Activated CD8-positive, alpha-beta memory T cell treated with anti-CD3 and anti-CD28 coated beads, Interleukin-2, amount 50 U/mL, for 1 hour (primary cell): ENCODE measurements around the gene RCBTB2.
"Not testable (repeated sequence)": the region's sequence is repeated elsewhere in the genome, so short reads cannot be mapped to it uniquely, and the experiment has no call there.

Experiments
- DNase-seq: peaks from one replicate; pipeline ENCODE4 v3.0.0-alpha.2; 2020; ENCODE audit errors: extremely low read depth

RCBTB2 gene

DNA sequence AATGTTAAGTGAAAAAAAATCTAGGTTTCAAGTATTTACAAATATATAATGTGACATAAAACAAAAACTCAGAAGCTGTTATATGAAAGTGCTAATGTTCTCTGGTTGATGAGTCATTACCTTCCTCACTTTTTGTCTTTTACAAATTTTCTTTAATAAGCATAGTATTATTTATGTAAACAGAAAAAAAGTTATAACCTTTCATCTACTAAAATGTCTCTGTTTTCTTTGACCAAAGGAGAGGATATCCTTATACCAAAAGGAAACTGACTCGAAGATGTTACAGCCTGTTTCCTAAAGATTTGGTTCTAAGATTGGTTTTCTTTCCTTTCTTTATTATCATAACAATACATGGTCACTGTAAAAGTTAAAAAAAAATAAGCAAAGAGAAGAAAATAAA, 38.0 kb downstream of the RCBTB2 start:
- no peak for DNase-seq

GRCh38 chr13:48493851-48494250, 39.0 kb downstream of the RCBTB2 start:
- DNase-seq, result no peak

- DNase-seq, result no peak
These were observed 39.7 kb downstream of the RCBTB2 start for GRCh38 chr13:48493066-48493765.

- DNase-seq, result no peak
These were observed 40.3 kb downstream of the RCBTB2 start for GRCh38 chr13:48492470-48493065.

DNA sequence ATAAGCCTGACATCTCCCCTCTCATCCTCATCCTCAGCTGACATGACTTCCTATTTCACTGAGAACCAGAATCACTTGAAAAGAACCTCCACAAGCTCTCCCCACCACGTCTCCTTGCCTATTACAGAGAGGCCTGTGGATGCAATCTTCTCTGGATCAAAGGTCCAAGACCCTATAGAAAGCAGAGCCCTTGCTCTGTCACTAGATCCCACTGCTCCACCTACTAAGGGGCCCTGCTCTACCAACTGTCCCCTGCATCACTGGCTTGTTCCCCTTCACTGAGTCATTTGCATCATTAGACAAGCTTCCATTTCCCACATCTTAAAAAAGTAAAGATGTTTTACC, 40.8 kb downstream of the RCBTB2 start:
- DNase-seq, result no peak

DNA sequence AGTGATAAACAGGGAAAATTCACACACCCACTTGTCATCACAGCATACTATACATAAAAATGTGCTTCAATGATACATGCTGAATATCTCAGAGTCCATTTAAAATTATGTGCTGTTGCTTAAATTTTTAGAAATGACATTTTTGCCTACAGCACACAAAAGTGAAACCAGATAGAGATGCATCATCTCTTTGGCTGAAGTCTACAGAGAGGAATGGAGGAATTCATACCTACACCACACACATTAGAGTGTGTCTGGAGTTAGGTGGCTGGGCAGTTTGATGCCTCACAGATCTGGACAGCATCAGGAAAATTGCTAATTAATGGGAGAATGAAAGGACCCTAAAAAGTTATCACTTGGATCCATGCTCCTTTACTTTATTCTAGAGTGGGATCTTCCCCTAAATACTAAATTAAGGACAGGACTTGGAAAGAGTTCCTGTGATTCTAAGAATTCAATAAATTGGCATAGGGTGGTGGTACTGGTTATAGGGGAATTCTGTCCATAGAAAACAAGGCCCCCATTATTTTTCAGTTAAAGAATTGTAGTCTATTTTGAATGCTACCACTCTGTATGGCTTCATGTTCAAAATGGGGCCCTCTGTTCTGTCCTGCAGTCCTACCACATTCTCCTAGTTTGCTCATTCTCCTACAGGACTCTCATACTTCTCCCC, 41.3 kb downstream of the RCBTB2 start:
- DNase-seq, result no peak

- no peak for DNase-seq
These were observed 42.6 kb downstream of the RCBTB2 start for GRCh38 chr13:48490241-48490640.

DNA sequence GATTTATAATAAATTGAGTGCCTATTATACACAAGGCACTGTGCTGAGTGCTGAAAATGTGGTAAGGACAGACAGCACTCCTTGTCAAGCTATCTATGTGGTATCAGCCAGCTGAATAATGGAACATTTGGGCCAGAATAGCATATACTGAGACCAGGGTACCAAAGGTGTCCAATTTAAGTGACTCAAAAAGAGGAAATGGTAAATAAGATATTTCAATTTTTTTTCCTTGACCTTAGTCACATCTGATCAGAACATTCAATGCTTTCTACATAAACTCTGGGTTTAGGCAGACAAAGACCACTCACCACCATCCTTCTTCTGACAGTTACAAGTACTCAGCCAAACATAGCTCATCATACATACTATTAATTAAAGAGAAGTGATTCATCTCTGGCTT, 43.2 kb downstream of the RCBTB2 start:
- no peak for DNase-seq

GRCh38 chr13:48488995-48489394, 43.9 kb downstream of the RCBTB2 start:
- no peak for DNase-seq

- DNase-seq, result no peak
These were observed 44.9 kb downstream of the RCBTB2 start for GRCh38 chr13:48487968-48488367.

DNA sequence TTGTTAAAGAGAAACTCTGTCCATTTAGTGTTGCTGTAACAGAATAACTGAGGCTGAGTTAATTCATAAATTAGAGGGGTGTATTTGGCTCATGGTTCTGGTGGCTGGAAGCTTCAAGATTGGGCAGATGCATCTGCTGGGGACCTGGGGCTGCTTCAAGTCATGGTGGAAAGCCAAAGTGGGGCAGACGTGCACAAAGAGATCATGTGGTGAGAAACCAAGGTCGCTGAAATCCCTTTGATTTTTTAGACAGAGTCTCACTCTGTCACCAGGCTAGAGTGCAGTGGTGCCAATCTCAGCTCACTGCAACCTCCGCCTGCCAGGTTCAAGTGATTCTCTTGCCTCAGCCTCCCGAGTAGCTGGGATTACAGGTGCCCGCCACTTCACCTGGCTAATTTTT, 46.0 kb downstream of the RCBTB2 start:
- no peak for DNase-seq

GRCh38 chr13:48486362-48486761, 46.5 kb downstream of the RCBTB2 start:
- DNase-seq, result no peak

DNA sequence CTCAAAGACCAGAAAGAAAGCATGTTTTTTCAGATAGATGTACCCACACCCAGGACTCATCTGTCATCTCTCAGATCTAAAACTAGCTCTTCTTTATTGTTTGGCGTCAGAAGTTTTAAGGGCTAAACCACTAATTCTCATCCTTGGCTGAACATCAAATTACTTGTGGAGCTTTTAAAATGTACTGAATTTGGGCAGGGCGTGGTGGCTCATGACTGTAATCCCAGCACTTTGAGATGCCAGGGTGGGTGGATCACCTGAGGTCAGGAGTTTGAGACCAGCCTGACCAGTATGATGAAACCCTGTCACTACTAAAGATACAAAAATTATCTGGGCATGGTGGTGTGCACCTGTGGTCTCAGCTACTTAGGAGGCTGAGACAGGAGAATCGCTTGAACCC, 47.4 kb downstream of the RCBTB2 start:
- DNase-seq, result no peak

DNA sequence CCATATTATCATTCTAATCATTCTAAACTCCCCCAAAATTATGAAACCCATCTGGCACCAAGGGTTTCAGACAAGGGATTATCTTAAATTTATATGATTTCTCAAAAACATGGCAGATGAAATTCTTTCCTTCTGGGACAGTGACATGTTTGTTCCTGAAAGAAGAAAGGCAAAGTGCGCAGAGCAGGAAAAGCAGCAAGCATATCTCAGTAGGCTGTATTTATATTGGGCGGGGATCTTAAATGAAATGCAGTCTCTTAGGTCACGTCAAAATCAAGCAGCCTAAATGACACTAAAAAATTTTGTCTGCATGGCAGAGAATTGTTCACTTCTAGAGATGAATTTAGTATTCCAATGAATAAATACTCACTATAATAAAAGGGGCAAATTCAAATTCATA, 49.3 kb downstream of the RCBTB2 start:
- no peak for DNase-seq

GRCh38 chr13:48478391-48478790, 54.5 kb downstream of the RCBTB2 start:
- no peak for DNase-seq

- DNase-seq, result no peak
These were observed 55.6 kb downstream of the RCBTB2 start for GRCh38 chr13:48477191-48477855.

DNA sequence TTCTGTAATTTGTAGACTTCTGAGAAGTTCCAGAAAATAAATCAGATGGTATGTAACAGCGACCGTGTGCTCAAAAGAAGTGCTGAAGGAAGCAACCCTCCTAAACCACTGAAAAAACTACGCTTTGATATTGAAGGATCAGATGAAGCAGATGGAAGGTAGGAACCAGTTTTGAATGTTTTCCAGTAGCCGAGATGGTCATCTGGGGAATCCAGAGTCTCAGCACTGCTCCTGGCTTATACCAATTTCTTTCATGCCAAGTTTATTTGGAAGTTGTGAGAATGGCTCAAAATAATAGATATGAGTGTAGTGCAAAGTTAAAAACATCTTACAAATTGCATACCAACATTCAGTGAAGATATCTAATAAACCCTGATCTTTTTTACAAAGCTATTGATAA, 56.2 kb downstream of the RCBTB2 start:
- DNase-seq, result no peak

DNA sequence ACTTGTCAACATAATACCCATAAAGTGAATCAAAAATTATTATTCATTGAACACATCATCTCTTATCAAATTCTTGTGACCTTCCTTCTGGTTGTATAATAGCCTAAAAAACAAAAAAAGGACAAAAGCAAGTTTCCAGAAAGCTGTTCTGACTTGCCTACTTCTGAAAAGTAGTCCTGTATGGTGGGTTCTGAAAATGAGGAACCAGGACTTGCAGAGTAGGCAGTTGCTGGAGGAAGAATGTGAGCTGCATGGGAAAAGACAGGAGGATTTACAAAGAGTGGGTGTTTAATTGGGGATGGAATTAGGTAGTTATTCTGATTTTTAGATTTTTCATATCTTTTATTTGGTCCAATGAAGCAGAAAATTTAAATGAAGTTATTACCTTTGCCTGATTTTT, 56.7 kb downstream of the RCBTB2 start:
- DNase-seq, result no peak

DNA sequence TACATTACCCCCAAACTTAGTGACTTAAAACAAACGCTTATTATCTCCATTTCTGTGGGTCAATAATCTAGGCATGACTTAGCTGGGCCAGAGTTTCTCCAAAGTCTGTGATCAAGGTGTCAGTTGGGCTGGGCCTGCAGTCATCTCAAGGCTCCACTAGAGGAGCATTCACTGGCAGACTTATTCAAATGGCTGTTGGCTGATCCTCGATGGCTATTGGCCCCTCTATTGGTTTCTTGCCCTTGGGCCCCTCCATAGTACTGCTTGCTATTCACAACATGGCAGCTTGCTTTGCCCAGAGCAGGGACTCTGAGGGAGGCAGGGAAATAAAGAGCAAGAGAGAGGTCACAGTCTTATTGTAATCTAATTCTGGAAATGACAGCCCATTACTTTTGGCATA, 57.6 kb downstream of the RCBTB2 start:
- no peak for DNase-seq

DNA sequence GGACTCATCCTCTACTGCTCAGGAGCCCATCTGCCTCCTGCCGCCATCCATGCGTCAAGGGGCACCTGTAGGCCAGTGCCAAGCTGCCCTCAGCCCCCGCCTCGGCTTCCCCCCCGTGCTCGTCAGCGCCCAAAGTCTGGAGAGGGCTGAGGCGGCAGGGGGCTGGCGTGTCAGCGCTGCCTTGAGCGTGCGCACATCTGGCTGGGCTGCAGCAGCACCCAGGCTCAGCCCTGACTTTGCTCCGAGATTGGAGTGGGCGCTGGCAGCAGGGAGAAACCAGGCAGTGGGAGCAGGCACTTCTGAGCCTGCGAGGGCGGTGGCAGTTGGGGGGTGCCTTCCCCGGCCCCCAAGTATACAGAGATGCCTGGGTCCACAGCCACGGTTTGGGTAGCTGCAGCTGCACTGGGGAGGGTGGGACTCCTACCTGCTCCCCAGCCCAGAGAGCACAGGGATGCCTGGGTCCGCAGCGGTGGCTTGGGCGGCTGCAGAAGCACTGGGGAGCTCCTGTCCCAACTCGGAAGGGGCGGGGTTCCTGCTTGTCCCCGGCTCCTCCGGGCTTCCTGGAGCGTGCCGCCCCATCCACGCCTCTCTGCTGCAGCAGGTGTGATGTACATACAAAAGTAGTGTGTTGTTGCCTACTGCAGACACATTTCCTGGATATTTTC, 75.2 kb downstream of the RCBTB2 start:
- no peak for DNase-seq

GRCh38 chr13:48456546-48456945, 76.3 kb downstream of the RCBTB2 start:
- DNase-seq, result no peak

DNA sequence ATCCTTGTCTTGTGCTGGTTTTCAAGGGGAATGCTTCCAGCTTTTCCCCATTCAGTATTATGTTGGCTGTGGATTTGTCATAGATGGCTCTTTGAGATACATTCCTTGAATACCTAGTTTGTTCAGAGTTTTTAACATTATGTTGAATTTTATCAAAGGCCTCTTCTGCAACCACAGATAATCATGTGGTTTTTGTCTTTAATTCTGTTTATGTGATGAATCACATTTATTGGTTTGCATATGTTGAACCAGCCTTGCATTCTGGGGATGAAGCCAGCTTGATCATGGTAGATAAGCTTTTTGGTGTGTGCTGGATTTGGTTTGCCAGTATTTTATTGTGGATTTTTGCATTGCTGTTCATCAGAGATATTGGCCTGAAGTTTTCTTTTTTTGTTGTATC, 81.7 kb downstream of the RCBTB2 start:
- not testable (repeated sequence) for DNase-seq
